A549 treated with AZD9567 at 1 μM for 4 hours (cell line): Measurements from ENCODE around the gene CBY1. TPM values are rescaled to one million over a fixed set of nuclear protein-coding genes. Genes with fewer than 3 reads are reported as not detected.

Experiments used
- total RNA-seq: library from RNA; stranded (reverse); fragments of 200-300 nt; extraction: Qiagen RNA extraction; gene quantifications from 5 replicates; pipeline ENCODE4 v1.2.3, GENCODE V29; 2022; ENCODE audit not compliant: insufficient read depth

Gene CBY1
- total RNA-seq: 16.6 to 19.8 TPM (median 17.0 TPM) in 5 replicates

DNA sequence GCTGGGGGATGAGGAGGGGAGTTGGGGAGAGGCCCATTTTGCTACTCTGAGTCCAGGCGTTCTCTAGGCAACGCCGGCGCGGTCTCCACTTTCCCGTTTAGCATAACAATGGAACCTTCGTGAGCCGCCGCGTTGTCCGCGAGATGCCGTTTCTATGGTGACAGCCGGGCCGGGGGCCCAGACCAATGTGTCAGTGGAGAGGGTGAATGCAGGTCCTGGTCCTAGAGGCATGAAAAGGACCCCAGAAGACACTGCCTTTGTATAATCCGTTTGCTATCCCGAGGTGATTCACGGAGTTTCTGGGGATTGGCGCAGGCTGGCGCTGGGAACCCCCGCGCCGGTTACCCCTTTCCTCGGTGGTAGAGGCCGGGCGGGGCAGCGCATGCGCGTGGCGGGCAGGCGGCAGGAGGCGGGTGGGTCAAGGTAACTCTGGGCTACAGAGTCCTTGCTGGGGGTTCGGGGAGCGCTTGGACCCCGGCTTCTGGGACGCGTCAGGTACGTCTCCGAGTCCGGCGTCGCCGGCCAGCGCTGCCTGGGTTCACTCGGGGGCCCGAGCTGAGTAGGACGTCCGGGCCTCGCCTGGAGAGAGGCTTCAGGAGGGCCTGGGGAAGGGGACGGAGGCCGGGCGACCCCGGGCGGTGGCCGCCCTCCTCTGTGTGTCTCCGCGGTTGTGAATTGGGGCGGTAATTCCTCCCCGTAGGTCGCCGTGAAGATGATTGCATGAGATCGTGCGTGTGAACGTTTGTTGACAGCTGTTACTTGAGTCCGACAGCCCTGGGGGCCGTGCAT lies at the start of gene CBY1, which contains the start of gene FAM227A:
Gene CBY1, plus strand, starts transcription at position 383 of the 789 bp plus-strand sequence. CDS start 11,417 bp downstream, outside the sequence.
Gene FAM227A, minus strand, starts transcription at position 137 of the 789 bp plus-strand sequence. CDS start 6,224 bp downstream, outside the sequence.

DNA sequence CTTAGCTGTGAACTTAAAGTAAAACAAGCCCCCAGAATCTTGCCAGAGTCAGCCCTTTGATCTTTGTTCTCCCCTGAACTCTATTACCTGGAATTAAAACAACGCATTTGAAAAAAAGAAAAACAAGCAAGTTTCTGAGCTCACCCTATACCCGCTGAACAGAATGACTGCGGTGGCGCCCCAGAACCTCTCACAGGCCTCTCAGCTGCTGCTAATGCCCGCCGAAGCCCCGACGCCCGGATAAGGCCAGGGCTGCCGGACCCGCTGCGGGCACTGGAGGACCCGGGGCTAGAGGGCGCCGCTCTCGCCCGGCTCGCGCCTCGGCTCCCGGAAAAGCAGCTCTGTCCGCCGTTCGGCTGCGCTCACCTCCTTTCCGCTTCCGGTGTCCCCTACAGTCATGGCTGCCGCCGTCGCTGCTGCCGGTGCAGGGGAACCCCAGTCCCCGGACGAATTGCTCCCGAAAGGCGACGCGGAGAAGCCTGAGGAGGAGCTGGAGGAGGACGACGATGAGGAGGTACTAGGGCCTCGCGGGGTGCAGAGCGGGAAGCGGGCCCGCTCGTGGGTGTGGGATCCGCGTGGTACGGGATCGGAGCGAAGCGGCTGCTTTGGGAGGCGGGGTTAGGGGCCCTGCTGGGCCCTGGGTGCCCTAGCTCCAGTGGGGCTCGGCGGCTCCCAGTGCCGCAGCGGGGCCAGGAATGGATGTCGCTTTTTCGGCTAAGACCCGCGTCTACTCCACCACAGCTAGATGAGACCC lies 25.3 kb downstream of the CBY1 start, which contains the start of gene TOMM22:
Gene TOMM22, plus strand, starts transcription at position 376 of the 754 bp plus-strand sequence. Its CDS starts 22 bp downstream, at position 398.

GRCh38 chr22:38700789-38701628 lies 44.6 kb downstream of the CBY1 start, which contains the start of gene JOSD1:
TSS of gene JOSD1 (minus strand) at chr22:38700943. CDS start at chr22:38699987, 956 bp downstream.

GRCh38 chr22:38705235-38706100 lies 49.0 kb downstream of the CBY1 start, which contains the start of gene GTPBP1:
TSS of gene GTPBP1 (plus strand) at chr22:38705944. CDS start at chr22:38705956, 12 bp downstream.

Other genes starting within 250 kb of the CBY1 start
- gene KCNJ4, start 201.4 kb upstream of the CBY1 start, total RNA-seq: 0.37 to 0.71 TPM (median 0.52 TPM) in 4 of 5 replicates, not detected in the other
- gene KDELR3, start 188.5 kb upstream of the CBY1 start, total RNA-seq: 16.2 to 22.1 TPM (median 19.3 TPM) in 5 replicates
- 85.8 to 110 TPM (median 87.2 TPM) in 5 replicates for gene DDX17, start 150.3 kb upstream of the CBY1 start, total RNA-seq
- gene DMC1, start 86.5 kb upstream of the CBY1 start, total RNA-seq: 2.6 to 4.4 TPM (median 3.2 TPM) in 4 of 5 replicates, not detected in the other
- 0.67 to 1.0 TPM (median 0.85 TPM) in 4 of 5 replicates, not detected in the other for gene FAM227A, start 246 bp upstream of the CBY1 start, total RNA-seq
- 68.2 to 99.2 TPM (median 68.9 TPM) in 5 replicates for gene TOMM22, start 25.3 kb downstream of the CBY1 start, total RNA-seq
- 26.2 to 44.2 TPM (median 28.3 TPM) in 5 replicates for gene JOSD1, start 44.3 kb downstream of the CBY1 start, total RNA-seq
- gene GTPBP1, start 49.3 kb downstream of the CBY1 start, total RNA-seq: 7.7 to 10.6 TPM (median 8.8 TPM) in 5 replicates
- 21.9 to 38.3 TPM (median 35.5 TPM) in 5 replicates for gene SUN2, start 99.4 kb downstream of the CBY1 start, total RNA-seq
- gene DNAL4, start 137.5 kb downstream of the CBY1 start, total RNA-seq: 6.8 to 11.5 TPM (median 10.6 TPM) in 5 replicates
- 9.4 to 11.4 TPM (median 10.5 TPM) in 5 replicates for gene NPTXR, start 187.4 kb downstream of the CBY1 start, total RNA-seq
- gene CBX6, start 215.6 kb downstream of the CBY1 start, total RNA-seq: 27.5 to 30.3 TPM (median 28.6 TPM) in 5 replicates